ENCODE results near the gene ZBTB7B. TPM values are rescaled to one million over a fixed set of nuclear protein-coding genes. Genes with fewer than 3 reads are reported as not detected.

The ZBTB7B gene
- total RNA-seq, 3 donors from 2014 or later, result 175 to 313 (median 255) TPM

DNA sequence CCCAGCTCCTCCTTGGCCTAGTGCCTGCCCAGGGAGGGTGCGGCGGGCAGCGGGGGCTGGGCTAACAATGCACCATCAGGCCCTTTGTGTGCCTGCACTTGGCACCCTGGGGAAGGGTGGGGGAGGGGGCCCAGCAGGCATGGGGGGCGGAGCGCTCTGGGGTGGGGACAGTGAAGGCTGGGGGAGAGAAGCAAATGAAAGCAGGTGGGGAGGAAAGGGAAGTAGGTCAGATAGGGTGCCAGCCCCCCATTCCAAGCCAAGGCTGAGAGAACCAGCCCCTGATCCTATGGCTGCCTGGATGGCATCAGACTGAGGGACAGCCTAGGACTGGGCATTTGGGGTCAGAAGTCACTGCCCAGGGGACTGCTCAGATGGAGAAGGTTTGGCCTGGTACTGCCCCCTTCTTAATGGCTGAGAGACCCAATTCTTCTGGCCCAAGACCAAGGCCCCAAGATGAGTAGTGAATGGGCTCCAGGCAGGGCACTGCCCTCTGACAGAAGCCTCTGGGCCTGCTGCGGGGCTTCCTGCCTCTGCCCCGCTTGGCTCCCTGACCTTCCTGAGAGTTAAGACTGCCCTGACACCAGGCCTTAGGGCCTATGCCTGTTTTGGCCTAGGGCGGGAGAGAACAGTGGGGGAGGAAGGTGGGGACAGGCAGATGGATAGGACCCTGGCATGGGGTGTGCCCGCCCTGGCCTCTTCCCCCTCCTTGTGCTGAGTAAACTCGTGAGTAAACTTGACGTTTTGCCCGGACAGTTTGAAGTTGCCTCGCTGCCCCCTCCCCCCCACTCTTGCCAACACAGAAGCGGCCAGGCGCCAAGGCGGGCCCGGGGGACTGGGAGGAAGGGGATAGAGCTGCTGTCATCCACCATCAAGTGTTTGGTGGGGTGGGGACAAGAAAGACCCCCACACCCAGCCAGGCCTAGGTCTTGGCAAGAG, 2.7 kb downstream of the ZBTB7B start:
- peak; percentile 8 for ATAC-seq

DNA sequence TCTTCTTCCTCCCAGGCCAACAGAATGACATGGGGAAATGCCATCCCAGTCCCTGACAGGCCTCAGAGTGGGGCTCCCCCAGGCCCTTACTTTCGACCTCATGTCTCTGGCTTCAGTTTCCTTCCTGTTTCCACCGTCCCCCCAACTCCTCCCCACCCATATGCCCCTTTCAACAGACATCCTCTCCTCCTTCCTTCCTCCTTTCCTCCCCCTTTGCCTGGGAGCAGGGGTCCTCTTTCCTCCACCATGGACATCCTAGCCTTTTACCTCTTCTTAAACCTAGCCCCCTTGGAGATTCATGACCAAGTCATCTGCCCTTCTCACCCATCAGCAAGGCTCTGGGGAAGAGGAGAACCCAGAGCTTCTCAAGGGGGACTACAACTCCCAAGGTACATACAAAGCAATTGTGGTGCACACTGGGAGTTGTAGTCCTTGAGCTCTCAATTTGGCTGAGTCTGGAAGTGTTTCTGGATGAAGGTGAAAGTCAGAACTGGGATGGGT, 4.0 kb downstream of the ZBTB7B start:
- DNase-seq, result peak in 1 of 3 donors; percentile 62
- no peaks in the 10 kb centered on the region for H3K36me3 ChIP-seq (ENCODE audit: low read depth)
- H3K4me1 ChIP-seq (ENCODE audit: low read depth), result peaks cover 66% of the 10 kb centered on the region
- intact Hi-C loops (cut with DNase I, micrococcal nuclease), result no loop called here
- TF ChIP-seq, protein P1, sequence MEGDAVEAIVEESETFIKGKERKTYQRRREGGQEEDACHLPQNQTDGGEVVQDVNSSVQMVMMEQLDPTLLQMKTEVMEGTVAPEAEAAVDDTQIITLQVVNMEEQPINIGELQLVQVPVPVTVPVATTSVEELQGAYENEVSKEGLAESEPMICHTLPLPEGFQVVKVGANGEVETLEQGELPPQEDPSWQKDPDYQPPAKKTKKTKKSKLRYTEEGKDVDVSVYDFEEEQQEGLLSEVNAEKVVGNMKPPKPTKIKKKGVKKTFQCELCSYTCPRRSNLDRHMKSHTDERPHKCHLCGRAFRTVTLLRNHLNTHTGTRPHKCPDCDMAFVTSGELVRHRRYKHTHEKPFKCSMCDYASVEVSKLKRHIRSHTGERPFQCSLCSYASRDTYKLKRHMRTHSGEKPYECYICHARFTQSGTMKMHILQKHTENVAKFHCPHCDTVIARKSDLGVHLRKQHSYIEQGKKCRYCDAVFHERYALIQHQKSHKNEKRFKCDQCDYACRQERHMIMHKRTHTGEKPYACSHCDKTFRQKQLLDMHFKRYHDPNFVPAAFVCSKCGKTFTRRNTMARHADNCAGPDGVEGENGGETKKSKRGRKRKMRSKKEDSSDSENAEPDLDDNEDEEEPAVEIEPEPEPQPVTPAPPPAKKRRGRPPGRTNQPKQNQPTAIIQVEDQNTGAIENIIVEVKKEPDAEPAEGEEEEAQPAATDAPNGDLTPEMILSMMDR (IDR thresholded peaks at IDR 0.05), result no peak
- H3K4me3 ChIP-seq, result no peak overlapping the region
- no peak for ATAC-seq
- H3K9me3 ChIP-seq, result no peaks in the 10 kb centered on the region

More for the DNA sequence above, 2.7 kb downstream of the ZBTB7B start:
- Histone ChIP-seq H3K36me3 (ENCODE audit: low read depth) (no peaks in the 10 kb centered on the region), H3K4me1 (ENCODE audit: low read depth) (peaks cover 54% of the 10 kb centered on the region), H3K9me3 (no peaks in the 10 kb centered on the region), H3K4me3 (no peak overlapping the region)
- peak; percentile 86 to 90 (median 87) for DNase-seq
- intact Hi-C loops (cut with DNase I, micrococcal nuclease), result no loop called here
- TF ChIP-seq, protein P1 (IDR thresholded peaks at IDR 0.05), result no peak

DNA sequence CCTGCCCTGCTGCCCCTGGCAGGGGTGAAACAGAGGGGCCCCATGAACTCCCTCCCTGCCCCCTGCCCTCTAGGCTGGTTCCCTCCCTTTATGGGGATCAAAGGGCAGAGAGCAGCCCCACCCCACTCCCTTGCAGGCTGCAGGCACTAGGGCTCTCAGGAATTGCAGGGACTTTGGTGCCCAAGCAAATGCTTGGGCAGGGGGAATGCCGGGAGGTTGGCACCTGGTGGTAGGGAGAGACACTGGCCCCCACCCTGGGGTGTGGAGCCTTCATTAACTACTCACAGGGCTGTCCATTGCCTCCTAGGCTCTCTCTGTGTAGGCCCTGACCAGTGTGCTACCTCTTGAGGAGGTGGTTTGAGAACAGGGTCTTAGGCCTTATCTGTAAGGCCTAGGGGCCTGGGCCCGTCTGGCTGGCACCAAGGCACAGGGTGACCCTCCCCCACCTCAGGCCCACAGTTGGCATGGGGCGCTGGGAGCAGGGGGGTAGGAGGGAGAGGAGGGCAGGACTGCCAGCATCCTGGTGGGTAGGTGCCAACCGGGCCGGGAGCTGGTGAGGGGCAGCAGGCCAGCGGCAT, 4.7 kb downstream of the ZBTB7B start:
- Histone ChIP-seq H3K36me3 (ENCODE audit: low read depth) (no peaks in the 10 kb centered on the region), H3K9me3 (no peaks in the 10 kb centered on the region), H3K4me1 (ENCODE audit: low read depth) (peaks cover 73% of the 10 kb centered on the region), H3K4me3 (no peak overlapping the region)
- ATAC-seq (peak; percentile 59), DNase-seq (peak; percentile 86 to 90 (median 89))
- TF ChIP-seq, protein P1 (IDR thresholded peaks at IDR 0.05), result no peak
- intact Hi-C loops (cut with DNase I, micrococcal nuclease), result no loop called here

DNA sequence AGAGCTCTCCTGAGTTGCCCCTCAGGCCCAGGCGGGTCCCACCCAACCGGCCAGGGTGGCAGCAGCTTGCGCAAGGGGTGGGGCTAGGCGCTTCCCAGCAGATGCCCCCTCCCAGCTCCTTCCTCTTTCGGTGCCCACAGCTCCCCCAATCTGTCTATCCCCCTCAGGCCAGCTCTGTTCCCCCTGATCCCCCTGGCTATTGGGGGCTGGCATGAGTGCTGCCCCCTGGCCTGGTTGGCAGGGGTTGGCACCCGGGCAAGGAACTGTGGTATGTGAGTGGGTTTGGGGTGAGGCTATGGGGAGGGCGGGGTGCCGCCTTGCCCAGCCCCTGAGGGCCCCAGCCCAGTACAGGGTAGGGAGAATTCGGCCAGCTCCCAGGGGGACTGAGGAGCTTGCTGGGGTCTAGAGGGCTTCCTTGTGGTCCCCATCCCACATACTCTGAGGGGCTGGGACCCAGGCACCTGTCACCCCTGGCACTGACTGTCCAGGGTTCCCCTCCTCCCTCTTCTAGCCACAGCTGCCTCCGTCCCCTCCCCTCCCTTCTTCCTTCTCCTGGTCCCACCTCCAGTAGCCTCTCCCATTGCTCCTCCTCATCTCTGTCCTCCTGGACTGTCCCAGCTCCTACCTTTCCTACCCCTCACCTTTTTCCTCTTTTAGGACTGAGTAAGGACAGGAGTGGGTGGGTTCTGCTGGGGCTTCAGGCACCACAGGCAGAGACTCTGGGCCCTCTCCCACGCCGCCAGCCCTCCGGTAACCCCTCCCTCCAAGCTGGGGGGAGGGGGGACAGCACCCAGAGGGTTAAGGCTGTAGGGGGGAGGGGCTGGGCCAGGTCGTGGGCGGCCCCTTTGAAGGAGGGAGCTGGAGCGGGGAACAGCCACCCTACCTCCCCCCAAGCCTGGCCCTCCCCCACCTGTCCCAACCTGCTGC, 5.7 kb downstream of the ZBTB7B start:
- DNase-seq (peak; percentile 70 to 86 (median 76)), ATAC-seq (peak; percentile 49)
- peak overlapping the region; percentile 5 for H3K4me3 ChIP-seq
- intact Hi-C loops (cut with DNase I, micrococcal nuclease), result no loop called here
- H3K4me1 ChIP-seq (ENCODE audit: low read depth), result peaks cover 81% of the 10 kb centered on the region
- TF ChIP-seq, protein P1 (IDR thresholded peaks at IDR 0.05), result no peak
- H3K9me3 ChIP-seq, result no peaks in the 10 kb centered on the region
- H3K36me3 ChIP-seq (ENCODE audit: low read depth), result no peaks in the 10 kb centered on the region

DNA sequence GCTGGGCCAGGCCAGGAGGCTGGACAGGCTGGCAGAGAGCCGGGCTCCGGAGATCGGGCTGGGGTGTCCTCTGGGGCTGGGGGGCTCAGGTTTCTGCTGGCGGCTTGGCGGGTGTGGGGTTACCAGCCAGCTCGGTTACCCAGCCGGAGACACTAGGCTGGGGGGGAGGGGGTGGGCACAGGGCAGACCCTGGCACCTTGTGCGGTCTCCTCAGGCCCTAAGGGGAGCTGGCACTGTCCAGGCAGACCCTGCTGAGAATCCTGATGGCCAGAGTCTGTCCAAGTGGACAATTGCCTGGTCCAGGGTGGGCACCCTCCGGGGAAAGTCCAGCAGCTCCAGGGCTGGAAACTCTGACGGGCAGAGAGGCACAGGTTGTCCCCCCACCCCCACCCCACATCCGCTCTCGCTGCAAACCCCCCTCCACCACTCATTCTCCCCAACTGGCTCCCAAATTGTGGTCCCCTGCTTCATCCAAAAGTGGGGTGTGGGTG, 6.7 kb downstream of the ZBTB7B start:
- TF ChIP-seq, protein P1 (IDR thresholded peaks at IDR 0.05), result no peak
- no peak for ATAC-seq

More for the DNA sequence above, 6.7 kb downstream of the ZBTB7B start:
- Histone ChIP-seq H3K36me3 (ENCODE audit: low read depth) (no peaks in the 10 kb centered on the region), H3K4me1 (ENCODE audit: low read depth) (peaks cover 81% of the 10 kb centered on the region), H3K4me3 (no peak overlapping the region), H3K9me3 (no peaks in the 10 kb centered on the region)
- intact Hi-C loops (cut with DNase I, micrococcal nuclease), result no loop called here
- DNase-seq, result peak in 1 of 3 donors; percentile 60
